Measurements from ENCODE around the gene ARHGAP8. TPM values are rescaled to one million over a fixed set of nuclear protein-coding genes. Genes with fewer than 3 reads are reported as not detected.
"Not testable (repeated sequence)": the region's sequence is repeated elsewhere in the genome, so short reads cannot be mapped to it uniquely, and the experiment has no call there.

Gene ARHGAP8
- total and polyA plus RNA-seq, 2 donors (not counting 1 experiment from before 2014, with no cell fraction given): 0.07 to 0.17 TPM

GRCh38 chr22:44848296-44848741, 95.9 kb downstream of the ARHGAP8 start:
- no peak overlapping the region for H3K9ac ChIP-seq (ENCODE audit: insufficient read depth, low read length)
- no peak overlapping the region for H2AFZ ChIP-seq (ENCODE audit: low read length)
- no peaks in the 10 kb centered on the region for H3K79me2 ChIP-seq (ENCODE audit: control insufficient read depth, insufficient read depth, low read length)
- no peaks in the 10 kb centered on the region for H3K9me3 ChIP-seq (ENCODE audit: control insufficient read depth, insufficient read depth, low read depth, low read length)
- H3K27me3 ChIP-seq (ENCODE audit: control insufficient read depth, insufficient read depth, low read length): no peaks in the 10 kb centered on the region
- no peak overlapping the region for H3K4me2 ChIP-seq (ENCODE audit: extremely low read depth, insufficient read depth, low read length)
- H3K36me3 ChIP-seq (ENCODE audit: control insufficient read depth, insufficient read depth, low read length): no peaks in the 10 kb centered on the region
- no peak overlapping the region for H3K4me3 ChIP-seq (replicated peaks in 1 of 4; ENCODE audit: control extremely low read depth in 1 of 4, insufficient read depth in 1 of 4, low read depth in 3 of 4, low read length in 4 of 4)
- no peak for DNase-seq (ENCODE audit: low read depth in 2 of 2)
- H3K4me1 ChIP-seq (ENCODE audit: control insufficient read depth, extremely low read depth, insufficient read depth, low read length): no peaks in the 10 kb centered on the region
- TF ChIP-seq EZH2 (IDR thresholded peaks at IDR 0.05; ENCODE audit: low read length, missing control alignments): no peak
- TF ChIP-seq CTCF (conservative IDR thresholded peaks at IDR 0.05 in 1 of 2, IDR thresholded peaks at IDR 0.05 in 1 of 2; ENCODE audit: low read depth in 1 of 2, low read length in 2 of 2): no peak
- no peak overlapping the region for H3K27ac ChIP-seq (ENCODE audit: insufficient read depth, low read length)
- no peaks in the 10 kb centered on the region for H4K20me1 ChIP-seq (ENCODE audit: control insufficient read depth, extremely low read depth, insufficient read depth, low read length)

GRCh38 chr22:44848791-44849420, 96.5 kb downstream of the ARHGAP8 start:
- Histone ChIP-seq H3K27ac (ENCODE audit: insufficient read depth, low read length) (no peak overlapping the region), H2AFZ (ENCODE audit: low read length) (no peak overlapping the region), H3K4me1 (ENCODE audit: control insufficient read depth, extremely low read depth, insufficient read depth, low read length) (no peaks in the 10 kb centered on the region), H3K79me2 (ENCODE audit: control insufficient read depth, insufficient read depth, low read length) (no peaks in the 10 kb centered on the region), H3K9me3 (ENCODE audit: control insufficient read depth, insufficient read depth, low read depth, low read length) (no peaks in the 10 kb centered on the region), H3K4me2 (ENCODE audit: extremely low read depth, insufficient read depth, low read length) (no peak overlapping the region), H3K4me3 (replicated peaks in 1 of 4; ENCODE audit: control extremely low read depth in 1 of 4, insufficient read depth in 1 of 4, low read depth in 3 of 4, low read length in 4 of 4) (no peak overlapping the region), H3K27me3 (ENCODE audit: control insufficient read depth, insufficient read depth, low read length) (no peaks in the 10 kb centered on the region), H3K9ac (ENCODE audit: insufficient read depth, low read length) (no peak overlapping the region), H3K36me3 (ENCODE audit: control insufficient read depth, insufficient read depth, low read length) (no peaks in the 10 kb centered on the region), H4K20me1 (ENCODE audit: control insufficient read depth, extremely low read depth, insufficient read depth, low read length) (no peaks in the 10 kb centered on the region)
- TF ChIP-seq EZH2 (IDR thresholded peaks at IDR 0.05; ENCODE audit: low read length, missing control alignments) (no peak), CTCF (conservative IDR thresholded peaks at IDR 0.05 in 1 of 2, IDR thresholded peaks at IDR 0.05 in 1 of 2; ENCODE audit: low read depth in 1 of 2, low read length in 2 of 2) (no peak)
- no peak for DNase-seq (ENCODE audit: low read depth in 2 of 2)

- H3K4me2 ChIP-seq (ENCODE audit: extremely low read depth, insufficient read depth, low read length): no peak overlapping the region
- H3K4me3 ChIP-seq (replicated peaks in 1 of 4; ENCODE audit: control extremely low read depth in 1 of 4, insufficient read depth in 1 of 4, low read depth in 3 of 4, low read length in 4 of 4): no peak overlapping the region
- H3K9me3 ChIP-seq (ENCODE audit: control insufficient read depth, insufficient read depth, low read depth, low read length): no peaks in the 10 kb centered on the region
- H3K27ac ChIP-seq (ENCODE audit: insufficient read depth, low read length): no peak overlapping the region
- H3K9ac ChIP-seq (ENCODE audit: insufficient read depth, low read length): no peak overlapping the region
- H3K79me2 ChIP-seq (ENCODE audit: control insufficient read depth, insufficient read depth, low read length): no peaks in the 10 kb centered on the region
- no peak overlapping the region for H2AFZ ChIP-seq (ENCODE audit: low read length)
- H3K36me3 ChIP-seq (ENCODE audit: control insufficient read depth, insufficient read depth, low read length): no peaks in the 10 kb centered on the region
- H4K20me1 ChIP-seq (ENCODE audit: control insufficient read depth, extremely low read depth, insufficient read depth, low read length): no peaks in the 10 kb centered on the region
- no peaks in the 10 kb centered on the region for H3K4me1 ChIP-seq (ENCODE audit: control insufficient read depth, extremely low read depth, insufficient read depth, low read length)
- no peak for DNase-seq (ENCODE audit: low read depth in 2 of 2)
- no peak for TF ChIP-seq CTCF (conservative IDR thresholded peaks at IDR 0.05 in 1 of 2, IDR thresholded peaks at IDR 0.05 in 1 of 2; ENCODE audit: low read depth in 1 of 2, low read length in 2 of 2)
- no peak for TF ChIP-seq EZH2 (IDR thresholded peaks at IDR 0.05; ENCODE audit: low read length, missing control alignments)
- no peaks in the 10 kb centered on the region for H3K27me3 ChIP-seq (ENCODE audit: control insufficient read depth, insufficient read depth, low read length)
Measured at GRCh38 chr22:44850946-44851345, 98.6 kb downstream of the ARHGAP8 start.

GRCh38 chr22:44854641-44855040, 102.3 kb downstream of the ARHGAP8 start:
- H3K27ac ChIP-seq (ENCODE audit: insufficient read depth, low read length): not testable (repeated sequence)

More at GRCh38 chr22:44854641-44855040, 102.3 kb downstream of the ARHGAP8 start:
- not testable (repeated sequence) for H3K4me1 ChIP-seq (ENCODE audit: control insufficient read depth, extremely low read depth, insufficient read depth, low read length); H3K79me2 ChIP-seq (ENCODE audit: control insufficient read depth, insufficient read depth, low read length); H3K4me2 ChIP-seq (ENCODE audit: extremely low read depth, insufficient read depth, low read length); H3K4me3 ChIP-seq (replicated peaks in 1 of 4; ENCODE audit: control extremely low read depth in 1 of 4, insufficient read depth in 1 of 4, low read depth in 3 of 4, low read length in 4 of 4); H3K27me3 ChIP-seq (ENCODE audit: control insufficient read depth, insufficient read depth, low read length); H3K36me3 ChIP-seq (ENCODE audit: control insufficient read depth, insufficient read depth, low read length); H4K20me1 ChIP-seq (ENCODE audit: control insufficient read depth, extremely low read depth, insufficient read depth, low read length); H2AFZ ChIP-seq (ENCODE audit: low read length); H3K9ac ChIP-seq (ENCODE audit: insufficient read depth, low read length); DNase-seq (ENCODE audit: low read depth in 2 of 2); H3K9me3 ChIP-seq (ENCODE audit: control insufficient read depth, insufficient read depth, low read depth, low read length)
